SK-N-SH (cell line): Measurements from ENCODE around the gene OR1A2.
"Not testable (repeated sequence)": the region's sequence is repeated elsewhere in the genome, so short reads cannot be mapped to it uniquely, and the experiment has no call there.

Experiments
- CTCF ChIP-seq: fragments of 200-600 bp; sonication (generic); IDR thresholded peaks from 2 replicates; pipeline ENCODE4 v1.6.1; 2017; ENCODE audit warnings: antibody characterized with exemption, mild to moderate bottlenecking, moderate library complexity
- ELF1 ChIP-seq: IDR thresholded peaks from 2 replicates; pipeline ENCODE4 v1.4.0; 2012
- EP300 ChIP-seq, 2 experiments: IDR thresholded peaks; 2 replicates each; pipeline versions ENCODE4 v1.4.0 to v1.6.1; 2012; ENCODE audit warnings: borderline replicate concordance in 1 of 2, low read depth in 1 of 2, low read length in 1 of 2
- EZH2phosphoT487 ChIP-seq: fragments of 200-600 bp; sonication (generic); IDR thresholded peaks from 2 replicates; pipeline ENCODE4 v1.6.1; 2017; ENCODE audit warnings: low read depth, mixed run types, mild to moderate bottlenecking, antibody characterized with exemption, moderate library complexity, borderline replicate concordance
- GABPA ChIP-seq: IDR thresholded peaks from 2 replicates; pipeline ENCODE4 v1.4.0; 2012; ENCODE audit warnings: low read depth, mild to moderate bottlenecking
- POLR2AphosphoS5 ChIP-seq: IDR thresholded peaks from 2 replicates; pipeline ENCODE4 v1.6.1; 2012; ENCODE audit warnings: low read depth, low read length
- RAD21 ChIP-seq: IDR thresholded peaks from 2 replicates; pipeline ENCODE4 v1.6.1; 2012; ENCODE audit warnings: mild to moderate bottlenecking, low read length
- REST ChIP-seq: IDR thresholded peaks from 2 replicates; pipeline ENCODE4 v1.6.1; 2012; ENCODE audit warnings: mild to moderate bottlenecking, low read depth, low read length, moderate library complexity
- RXRA ChIP-seq: IDR thresholded peaks from 2 replicates; pipeline ENCODE4 v1.4.0; 2012; ENCODE audit warnings: low read depth, mild to moderate bottlenecking, borderline replicate concordance
- SIN3A ChIP-seq: IDR thresholded peaks from 2 replicates; pipeline ENCODE4 v1.6.1; 2012; ENCODE audit warnings: low read depth, mild to moderate bottlenecking, low read length, moderate library complexity, borderline replicate concordance
- SMC3 ChIP-seq: IDR thresholded peaks from 2 replicates; pipeline ENCODE4 v1.6.1; 2012; ENCODE audit warnings: low read depth, low read length, improper control_type of control experiment
- USF2 ChIP-seq: fragments of 150-350 bp; IDR thresholded peaks from 2 replicates; pipeline ENCODE4 v1.6.1; 2017; ENCODE audit warnings: antibody characterized with exemption, low read length, low read depth, borderline replicate concordance

GRCh38 chr17:3238685-3239084 lies 41.4 kb downstream of the OR1A2 start:
- not testable (repeated sequence) for TF ChIP-seq CTCF; POLR2AphosphoS5; REST; GABPA; EZH2phosphoT487; ELF1; EP300 (IDR thresholded peaks at IDR 0.05; ENCODE audit: borderline replicate concordance in 1 of 2, low read depth in 1 of 2, low read length in 1 of 2); RAD21; RXRA; SIN3A; USF2; SMC3
